HG03565 (cell line): ENCODE measurements around the gene TXNL4A.
A peak's percentile ranks its signal among the peaks of the same experiment; 100 is the strongest.

Experiments used
- ATAC-seq: cut with Tn5 transposase; IDR thresholded peaks from one replicate; pipeline ENCODE4 v1.9.1; 2021; ENCODE audit warnings: mild to moderate bottlenecking, moderate library complexity; ENCODE audit not compliant: unreplicated experiment

The TXNL4A gene

GRCh38 chr18:79950515-79951341, 37.6 kb downstream of the TXNL4A start:
- no peak for ATAC-seq

- ATAC-seq: peak; percentile 23
These were observed 38.5 kb downstream of the TXNL4A start for GRCh38 chr18:79949697-79950487.

GRCh38 chr18:79948719-79949411, 39.5 kb downstream of the TXNL4A start:
- ATAC-seq: no peak

- no peak for ATAC-seq
These were observed 40.3 kb downstream of the TXNL4A start for GRCh38 chr18:79947881-79948610.

- no peak for ATAC-seq
These were observed 41.2 kb downstream of the TXNL4A start for GRCh38 chr18:79947054-79947755.

- ATAC-seq: no peak
These were observed 43.0 kb downstream of the TXNL4A start for GRCh38 chr18:79945118-79946042.

- ATAC-seq: no peak
These were observed 43.6 kb downstream of the TXNL4A start for GRCh38 chr18:79944746-79945117.

GRCh38 chr18:79944126-79944731, 44.1 kb downstream of the TXNL4A start:
- no peak for ATAC-seq

- ATAC-seq: no peak
These were observed 44.7 kb downstream of the TXNL4A start for GRCh38 chr18:79943608-79944125.

GRCh38 chr18:79942786-79943607, 45.4 kb downstream of the TXNL4A start:
- ATAC-seq: no peak

- no peak for ATAC-seq
These were observed 46.2 kb downstream of the TXNL4A start for GRCh38 chr18:79942211-79942610.

- no peak for ATAC-seq
These were observed 46.8 kb downstream of the TXNL4A start for GRCh38 chr18:79941473-79942119.

GRCh38 chr18:79940814-79941472, 47.4 kb downstream of the TXNL4A start:
- ATAC-seq: no peak

- no peak for ATAC-seq
These were observed 48.1 kb downstream of the TXNL4A start for GRCh38 chr18:79940126-79940813.

- no peak for ATAC-seq
These were observed 49.3 kb downstream of the TXNL4A start for GRCh38 chr18:79939096-79939495.

- ATAC-seq: no peak
These were observed 50.2 kb downstream of the TXNL4A start for GRCh38 chr18:79938196-79938595.
